ENCODE measurements around the gene BACH2.
"Not testable (repeated sequence)": the region's sequence is repeated elsewhere in the genome, so short reads cannot be mapped to it uniquely, and the experiment has no call there.

The BACH2 gene

DNA sequence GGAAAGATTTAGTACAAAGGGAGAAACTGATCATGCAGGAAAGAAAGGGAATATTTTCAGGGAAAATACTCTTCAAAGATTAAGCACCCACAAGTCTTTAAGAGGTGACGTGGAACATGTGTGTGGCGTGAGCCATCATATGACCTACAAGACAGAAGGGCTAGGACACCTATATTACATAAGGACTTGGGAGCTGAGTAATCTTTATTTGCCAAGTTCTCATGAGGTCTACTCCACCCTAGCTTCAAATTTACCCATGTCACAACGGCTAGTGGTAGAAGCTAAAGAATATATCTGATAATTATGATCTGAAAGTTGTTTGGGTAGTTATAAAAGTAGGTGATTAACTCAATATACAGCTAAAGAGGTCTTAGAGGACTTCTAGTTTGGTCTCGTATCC lies 234.6 kb downstream of the BACH2 start:
- Mint-ChIP-seq H3K4me1 (peaks cover 35 to 40% of the 10 kb centered on the region in 2 donors), H3K27ac (no peak overlapping the region), H3K9me3 (peaks cover 4 to 10% of the 10 kb centered on the region in 2 donors), H3K36me3 (peaks cover 50 to 51% of the 10 kb centered on the region in 2 donors), H3K27me3 (no peaks in the 10 kb centered on the region), H3K4me3 (no peak overlapping the region)
- ATAC-seq (replicated peaks) (no peak), DNase-seq (no peak)

DNA sequence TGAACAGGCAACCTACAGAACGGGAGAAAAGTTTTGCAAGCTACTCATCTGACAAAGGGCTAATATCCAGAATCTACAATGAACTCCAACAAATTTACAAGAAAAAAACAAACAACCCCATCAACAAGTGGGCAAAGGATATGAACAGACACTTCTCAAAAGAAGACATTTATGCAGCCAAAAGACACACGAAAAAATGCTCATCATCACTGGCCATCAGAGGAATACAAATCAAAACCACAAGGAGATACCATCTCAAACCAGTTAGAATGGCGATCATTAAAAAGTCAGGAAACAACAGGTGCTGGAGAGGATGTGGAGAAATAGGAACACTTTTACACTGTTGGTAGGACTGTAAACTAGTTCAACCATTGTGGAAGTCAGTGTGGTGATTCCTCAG lies 237.5 kb downstream of the BACH2 start:
- Mint-ChIP-seq H3K36me3 (peaks cover 52 to 53% of the 10 kb centered on the region in 2 donors), H3K4me1 (peaks cover 32 to 37% of the 10 kb centered on the region in 2 donors), H3K9me3 (peaks cover 12 to 16% of the 10 kb centered on the region in 2 donors)
- H3K27me3 Mint-ChIP-seq; ATAC-seq (replicated peaks); H3K4me3 Mint-ChIP-seq; H3K27ac Mint-ChIP-seq; DNase-seq: not testable (repeated sequence)

DNA sequence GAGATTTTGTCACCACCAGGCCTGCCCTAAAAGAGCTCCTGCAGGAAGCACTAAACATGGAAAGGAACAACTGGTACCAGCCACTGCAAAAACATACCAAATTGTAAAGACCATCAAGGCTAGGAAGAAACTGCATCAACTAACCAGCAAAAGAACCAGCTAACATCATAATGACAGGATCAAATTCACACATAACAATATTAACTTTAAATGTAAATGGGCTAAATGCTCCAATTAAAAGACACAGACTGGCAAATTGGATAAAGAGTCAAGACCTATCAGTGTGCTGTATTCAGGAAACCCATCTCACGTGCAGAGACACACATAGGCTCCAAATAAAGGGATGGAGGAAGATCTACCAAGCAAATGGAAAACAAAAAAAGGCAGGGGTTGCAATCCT lies 240.7 kb downstream of the BACH2 start:
- H3K27ac Mint-ChIP-seq, result peak overlapping the region; percentile 42
- not testable (repeated sequence) for ATAC-seq (replicated peaks); DNase-seq; H3K4me3 Mint-ChIP-seq; H3K27me3 Mint-ChIP-seq
- H3K4me1 Mint-ChIP-seq, result peaks cover 34 to 60% of the 10 kb centered on the region in 2 donors
- H3K9me3 Mint-ChIP-seq, result peaks cover 17 to 22% of the 10 kb centered on the region in 2 donors
- peaks cover 67 to 78% of the 10 kb centered on the region in 2 donors for H3K36me3 Mint-ChIP-seq

DNA sequence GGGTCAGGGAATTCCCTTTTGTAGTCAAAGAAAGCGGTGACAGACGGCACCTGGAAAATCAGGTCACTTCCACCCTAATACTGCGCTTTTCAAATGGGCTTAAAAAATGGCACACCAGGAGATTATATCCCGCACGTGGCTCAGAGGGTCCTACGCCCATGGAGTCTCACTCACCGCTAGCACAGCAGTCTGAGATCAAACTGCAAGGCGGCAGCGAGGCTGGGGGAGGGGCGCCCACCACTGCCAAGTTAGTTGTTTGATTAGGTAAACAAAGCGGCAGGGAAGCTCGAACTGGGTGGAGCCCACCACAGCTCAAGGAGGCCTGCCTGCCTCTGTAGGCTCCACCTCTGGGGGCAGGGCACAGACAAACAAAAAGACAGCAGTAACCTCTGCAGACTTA lies 242.4 kb downstream of the BACH2 start:
- H3K4me3 Mint-ChIP-seq, result peak overlapping the region in 1 of 2 donors; percentile 17
- peaks cover 61 to 72% of the 10 kb centered on the region in 2 donors for H3K36me3 Mint-ChIP-seq
- H3K27ac Mint-ChIP-seq, result peak overlapping the region; percentile 95
- peaks cover 34 to 67% of the 10 kb centered on the region in 2 donors for H3K4me1 Mint-ChIP-seq
- peaks cover 17 to 20% of the 10 kb centered on the region in 2 donors for H3K9me3 Mint-ChIP-seq
- DNase-seq; ATAC-seq (replicated peaks); H3K27me3 Mint-ChIP-seq: not testable (repeated sequence)

DNA sequence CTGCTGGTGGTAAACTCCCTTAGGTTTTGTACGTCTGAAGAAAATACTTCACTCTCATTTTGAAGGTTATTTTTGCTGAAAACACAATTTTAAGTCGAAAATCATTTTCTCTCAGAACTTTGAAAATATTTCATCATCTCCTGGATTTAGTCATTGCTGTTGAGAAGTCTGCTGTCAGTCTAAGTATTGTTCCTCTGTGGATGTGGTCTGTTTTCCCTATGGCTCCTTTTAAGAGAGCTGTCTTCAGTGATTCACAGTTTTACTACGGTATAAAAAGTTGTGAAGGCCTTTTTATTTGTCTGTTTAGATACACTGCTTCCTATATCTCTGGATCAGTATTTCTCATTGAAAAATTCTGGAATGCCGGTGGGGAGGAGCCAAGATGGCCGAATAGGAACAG lies 243.0 kb downstream of the BACH2 start:
- Mint-ChIP-seq H3K4me3 (peak overlapping the region; percentile 17 to 32), H3K27me3 (no peaks in the 10 kb centered on the region), H3K27ac (peak overlapping the region; percentile 95), H3K9me3 (peaks cover 17 to 20% of the 10 kb centered on the region in 2 donors), H3K4me1 (peaks cover 38 to 73% of the 10 kb centered on the region in 2 donors), H3K36me3 (peaks cover 58 to 68% of the 10 kb centered on the region in 2 donors)
- no peak for DNase-seq
- ATAC-seq (replicated peaks), result no peak

DNA sequence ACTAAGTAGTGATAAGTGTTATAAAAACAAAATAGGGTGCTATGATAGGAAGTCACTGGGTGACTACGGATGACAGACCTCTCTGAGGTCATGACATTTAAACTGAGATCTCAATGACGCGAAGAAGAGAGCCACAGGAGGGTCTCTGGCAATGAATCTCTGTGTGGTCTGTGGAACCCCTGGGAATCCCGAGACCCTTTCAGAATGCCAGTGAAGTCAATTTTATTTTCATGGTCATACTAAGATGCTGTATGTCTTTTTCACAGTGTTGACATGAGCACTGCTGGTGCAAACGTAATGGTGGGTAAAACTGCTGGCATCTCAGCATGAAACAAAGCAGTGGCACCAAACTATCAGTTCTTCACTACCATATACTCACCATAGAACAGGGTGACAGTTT lies 247.3 kb downstream of the BACH2 start:
- H3K4me1 Mint-ChIP-seq, result peaks cover 31 to 52% of the 10 kb centered on the region in 2 donors
- H3K4me3 Mint-ChIP-seq, result peak overlapping the region; percentile 59
- no peaks in the 10 kb centered on the region for H3K27me3 Mint-ChIP-seq
- DNase-seq, result peak; percentile 59
- peaks cover 38 to 52% of the 10 kb centered on the region in 2 donors for H3K36me3 Mint-ChIP-seq
- peak overlapping the region; percentile 96 for H3K27ac Mint-ChIP-seq
- ATAC-seq (replicated peaks), result peak; percentile 80 to 81
- peaks cover 6% of the 10 kb centered on the region in 2 donors for H3K9me3 Mint-ChIP-seq

DNA sequence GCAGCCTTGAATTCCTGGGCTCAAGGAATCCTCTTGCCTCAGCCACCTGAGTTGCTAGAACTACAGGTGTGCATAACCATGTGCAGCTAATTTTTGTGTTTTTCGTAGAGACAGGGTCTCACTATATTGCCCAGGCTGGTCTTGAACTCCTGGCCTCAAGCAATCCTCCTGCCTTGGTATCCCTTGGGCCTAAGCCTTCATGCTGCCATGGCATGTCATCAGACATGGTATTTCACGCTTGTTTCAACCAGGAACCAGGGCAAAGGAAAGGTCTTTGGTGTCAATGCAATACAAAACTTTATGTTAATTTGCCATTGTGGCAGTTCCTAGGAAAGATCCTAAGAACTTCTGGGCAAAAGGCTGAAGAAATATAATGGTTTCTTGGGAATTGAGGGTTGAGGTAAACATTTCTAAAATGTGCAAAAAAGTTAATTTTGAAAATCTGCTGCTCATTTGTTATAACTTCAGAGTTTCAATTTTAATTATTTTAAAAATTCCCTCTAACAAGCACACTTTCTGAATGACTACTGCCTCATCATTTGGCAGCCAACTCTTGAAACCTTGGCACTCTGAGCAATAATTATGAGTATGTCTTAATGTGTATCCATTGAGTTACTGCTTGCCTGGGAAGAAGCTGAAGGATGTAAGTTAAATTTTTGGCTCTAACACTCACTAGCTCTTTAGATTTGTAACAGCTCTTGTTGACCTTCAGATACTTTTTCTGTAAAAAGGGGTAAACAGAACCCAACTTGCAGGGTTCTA lies 248.3 kb downstream of the BACH2 start:
- H3K36me3 Mint-ChIP-seq, result peaks cover 30 to 43% of the 10 kb centered on the region in 2 donors
- H3K4me1 Mint-ChIP-seq, result peaks cover 26 to 45% of the 10 kb centered on the region in 2 donors
- peak; percentile 71 to 74 for ATAC-seq (replicated peaks)
- H3K4me3 Mint-ChIP-seq, result peak overlapping the region; percentile 59
- H3K9me3 Mint-ChIP-seq, result peaks cover under 1 to 1% of the 10 kb centered on the region in 2 donors
- H3K27ac Mint-ChIP-seq, result peak overlapping the region; percentile 96
- H3K27me3 Mint-ChIP-seq, result no peaks in the 10 kb centered on the region
- DNase-seq, result peak; percentile 51

DNA sequence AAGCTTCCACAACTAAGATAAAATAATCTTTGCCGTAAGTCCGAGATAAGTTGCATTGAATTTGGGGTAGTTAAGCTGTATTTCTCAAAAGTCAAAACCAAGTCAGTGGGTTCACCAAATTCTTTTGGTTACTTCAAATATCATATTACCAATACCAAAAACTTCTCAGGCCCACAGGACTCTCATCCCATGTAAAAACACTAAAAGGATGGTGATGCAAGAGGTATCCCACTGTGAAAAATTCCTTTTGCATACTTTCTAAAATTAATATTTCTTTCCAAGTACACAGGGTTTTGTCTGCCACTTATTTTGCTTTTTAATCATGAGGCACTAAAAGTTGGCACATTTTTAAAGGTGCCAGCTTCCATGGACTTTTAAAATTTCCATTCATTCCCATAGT lies 251.1 kb downstream of the BACH2 start:
- H3K27me3 Mint-ChIP-seq, result no peaks in the 10 kb centered on the region
- H3K4me3 Mint-ChIP-seq, result peak overlapping the region in 1 of 2 donors; percentile 57
- H3K9me3 Mint-ChIP-seq, result no peaks in the 10 kb centered on the region
- ATAC-seq (replicated peaks), result no peak
- peaks cover 23 to 31% of the 10 kb centered on the region in 2 donors for H3K4me1 Mint-ChIP-seq
- DNase-seq, result no peak
- peaks cover 21 to 26% of the 10 kb centered on the region in 2 donors for H3K36me3 Mint-ChIP-seq
- no peak overlapping the region for H3K27ac Mint-ChIP-seq

DNA sequence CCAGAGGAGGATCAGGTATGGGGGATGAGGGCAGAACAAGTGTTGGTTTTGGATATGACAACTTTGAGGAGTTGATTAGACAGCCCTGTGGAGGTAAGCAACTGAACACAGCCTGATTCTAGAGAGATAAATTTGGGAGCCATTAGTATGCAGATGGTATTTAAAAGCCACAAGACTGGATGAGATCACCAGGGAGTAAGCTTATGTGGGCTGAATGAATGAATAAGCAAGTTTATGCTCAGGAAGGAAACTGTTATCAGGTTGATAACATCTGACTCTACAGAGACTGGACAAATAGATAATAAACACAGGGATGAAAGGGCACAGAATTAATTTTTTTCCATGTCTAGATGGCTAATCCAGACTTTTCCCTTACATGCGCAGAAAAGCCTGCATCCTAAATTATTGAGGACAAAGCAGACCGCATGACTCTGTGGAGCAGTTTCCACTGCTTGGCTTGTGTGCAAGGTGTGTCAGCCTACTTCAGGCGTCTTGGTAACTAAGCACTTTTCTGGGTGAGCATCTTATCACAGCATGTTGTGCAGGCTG lies 251.7 kb downstream of the BACH2 start:
- peaks cover 24 to 37% of the 10 kb centered on the region in 2 donors for H3K4me1 Mint-ChIP-seq
- DNase-seq, result no peak
- H3K4me3 Mint-ChIP-seq, result peak overlapping the region; percentile 11 to 57
- peak in 1 of 2 donors; percentile 5 for ATAC-seq (replicated peaks)
- H3K36me3 Mint-ChIP-seq, result peaks cover 23 to 31% of the 10 kb centered on the region in 2 donors
- H3K27ac Mint-ChIP-seq, result no peak overlapping the region
- no peaks in the 10 kb centered on the region for H3K27me3 Mint-ChIP-seq
- no peaks in the 10 kb centered on the region for H3K9me3 Mint-ChIP-seq

DNA sequence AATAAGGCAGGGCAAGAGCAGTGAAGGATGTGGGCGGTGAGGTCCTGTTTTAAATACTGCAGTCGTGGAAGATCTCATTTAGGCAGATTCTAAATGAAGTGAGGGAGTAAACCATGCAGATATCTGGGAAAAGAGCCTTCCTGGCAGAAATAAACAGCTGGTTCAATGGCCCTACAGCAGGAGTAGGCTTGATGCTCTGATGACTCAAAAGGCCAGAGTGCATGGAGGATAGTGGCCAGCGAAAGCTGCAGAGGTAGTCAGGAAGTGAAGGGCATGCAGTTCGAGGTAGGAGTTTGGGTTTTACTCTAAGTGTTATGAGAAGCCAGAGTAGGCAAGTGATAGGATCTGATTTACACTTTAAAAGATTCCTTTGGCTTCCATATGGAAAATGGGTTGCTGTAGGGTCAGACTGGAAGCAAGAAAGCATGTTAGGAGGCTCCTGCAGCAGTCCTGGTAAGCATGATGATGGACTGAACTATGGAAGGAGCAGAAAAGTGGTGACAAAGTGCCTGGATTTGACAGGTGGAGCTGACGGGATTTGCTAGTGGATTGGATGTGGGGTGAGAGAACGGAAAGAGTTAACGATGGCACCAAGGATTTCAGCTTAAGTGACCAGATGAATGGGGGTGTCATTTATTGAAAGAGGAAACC lies 252.3 kb downstream of the BACH2 start:
- no peak for ATAC-seq (replicated peaks)
- H3K36me3 Mint-ChIP-seq, result peaks cover 26 to 34% of the 10 kb centered on the region in 2 donors
- no peak overlapping the region for H3K27ac Mint-ChIP-seq
- no peak overlapping the region for H3K4me3 Mint-ChIP-seq
- peaks cover 24 to 32% of the 10 kb centered on the region in 2 donors for H3K4me1 Mint-ChIP-seq
- no peak for DNase-seq
- no peaks in the 10 kb centered on the region for H3K27me3 Mint-ChIP-seq
- no peaks in the 10 kb centered on the region for H3K9me3 Mint-ChIP-seq

DNA sequence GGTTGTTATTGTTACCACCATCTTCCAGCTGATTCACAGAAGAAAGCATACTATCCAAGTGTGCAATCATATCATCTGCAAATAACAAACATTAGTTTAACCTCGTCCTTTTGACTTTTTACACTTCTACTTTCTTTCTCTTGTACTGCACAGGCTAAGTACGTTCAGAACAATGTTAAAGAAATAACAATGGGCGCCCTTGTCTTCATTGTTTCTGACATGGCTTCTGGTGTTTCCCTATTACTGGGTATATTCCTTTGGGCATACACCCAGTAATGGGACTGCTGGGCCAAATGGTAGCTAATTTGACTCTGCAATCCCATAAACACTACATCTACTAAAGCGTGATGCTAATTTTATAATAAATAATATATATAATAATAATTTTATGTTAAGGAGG lies 255.7 kb downstream of the BACH2 start:
- no peak for ATAC-seq (replicated peaks)
- H3K27ac Mint-ChIP-seq, result no peak overlapping the region

DNA sequence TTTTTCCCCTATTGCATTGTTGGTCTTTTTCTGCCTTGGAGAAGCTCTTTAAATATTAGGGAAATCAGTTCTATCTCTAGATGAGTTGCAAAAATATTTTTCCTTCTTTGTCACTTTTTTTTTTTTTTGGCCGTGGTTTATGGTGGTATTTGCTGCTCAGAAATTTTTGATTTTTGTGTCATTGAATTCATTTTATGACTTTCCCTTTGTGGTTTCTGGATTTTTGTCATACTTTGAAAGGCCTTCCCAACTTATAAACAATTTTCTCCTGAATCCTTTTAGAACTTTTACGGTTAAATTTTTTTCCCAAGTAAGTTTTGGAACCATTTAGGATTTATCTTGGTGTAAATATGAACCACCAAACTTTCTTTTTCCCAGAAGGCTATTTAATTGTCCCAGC lies 256.7 kb downstream of the BACH2 start:
- H3K27ac Mint-ChIP-seq, result no peak overlapping the region
- no peaks in the 10 kb centered on the region for H3K27me3 Mint-ChIP-seq
- peaks cover 22 to 50% of the 10 kb centered on the region in 2 donors for H3K4me1 Mint-ChIP-seq
- ATAC-seq (replicated peaks), result no peak
- H3K36me3 Mint-ChIP-seq, result peaks cover 41 to 50% of the 10 kb centered on the region in 2 donors
- no peak for DNase-seq
- no peaks in the 10 kb centered on the region for H3K9me3 Mint-ChIP-seq
- H3K4me3 Mint-ChIP-seq, result no peak overlapping the region

More for the DNA sequence above, 255.7 kb downstream of the BACH2 start:
- H3K4me3 Mint-ChIP-seq, result no peak overlapping the region
- H3K4me1 Mint-ChIP-seq, result peaks cover 19 to 40% of the 10 kb centered on the region in 2 donors
- DNase-seq, result no peak
- H3K9me3 Mint-ChIP-seq, result no peaks in the 10 kb centered on the region
- H3K27me3 Mint-ChIP-seq, result no peaks in the 10 kb centered on the region
- peaks cover 34 to 43% of the 10 kb centered on the region in 2 donors for H3K36me3 Mint-ChIP-seq

DNA sequence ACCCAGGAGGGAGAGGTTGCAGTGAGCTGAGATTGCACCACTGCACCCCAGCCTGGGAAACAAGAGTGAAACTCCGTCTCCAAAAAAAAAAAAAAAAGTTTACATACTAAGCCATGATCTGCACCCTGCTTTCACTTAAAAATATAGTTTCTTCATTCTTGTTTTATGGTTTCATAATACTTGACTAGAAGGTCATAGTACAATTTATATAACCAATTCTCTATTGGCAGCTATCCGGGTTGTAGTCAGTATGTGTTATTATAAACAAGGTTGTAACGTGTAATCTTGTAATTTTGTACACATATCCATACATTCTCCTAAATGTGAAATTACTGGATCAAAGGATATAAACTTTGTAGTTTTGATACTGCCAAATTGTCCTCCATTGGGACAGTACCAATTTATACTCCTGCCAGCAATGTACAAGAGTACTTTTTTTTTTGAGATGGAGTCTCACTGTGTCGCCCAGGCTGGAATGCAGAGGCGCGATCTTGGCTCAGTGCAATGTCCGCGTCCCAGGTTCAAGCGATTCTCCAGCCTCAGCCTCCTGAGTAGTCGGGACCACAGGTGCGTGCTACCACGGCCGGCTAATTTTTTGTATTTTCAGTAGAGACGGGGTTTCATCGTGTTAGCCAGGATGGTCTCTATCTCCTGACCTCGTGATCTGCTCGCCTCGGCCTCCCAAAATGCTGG lies 257.5 kb downstream of the BACH2 start:
- Mint-ChIP-seq H3K36me3 (peaks cover 44 to 54% of the 10 kb centered on the region in 2 donors), H3K4me1 (peaks cover 25 to 53% of the 10 kb centered on the region in 2 donors), H3K9me3 (no peaks in the 10 kb centered on the region), H3K27ac (peak overlapping the region; percentile 68), H3K4me3 (no peak overlapping the region), H3K27me3 (no peaks in the 10 kb centered on the region)
- DNase-seq, result no peak
- no peak for ATAC-seq (replicated peaks)

DNA sequence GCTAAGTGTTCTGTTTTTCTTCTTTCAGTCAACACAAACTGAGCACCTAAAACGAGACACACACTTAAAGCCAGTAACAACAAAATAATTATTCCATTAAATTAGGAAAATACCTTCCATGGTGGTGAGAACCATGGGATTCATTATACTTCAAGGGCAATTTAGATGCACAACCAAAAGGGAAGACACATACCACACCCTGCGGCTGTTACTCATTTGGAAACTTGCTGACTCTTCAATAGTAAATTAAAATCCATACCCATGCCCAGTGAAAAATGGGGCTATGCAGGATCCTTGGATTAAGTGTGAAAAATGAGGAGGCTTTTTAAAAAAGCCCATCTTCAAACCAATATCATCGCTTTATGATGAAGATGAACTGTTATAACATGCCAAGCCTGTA lies 259.7 kb downstream of the BACH2 start:
- peaks cover 53 to 67% of the 10 kb centered on the region in 2 donors for H3K36me3 Mint-ChIP-seq
- peaks cover 26 to 53% of the 10 kb centered on the region in 2 donors for H3K4me1 Mint-ChIP-seq

More for the DNA sequence above, 259.7 kb downstream of the BACH2 start:
- Mint-ChIP-seq H3K4me3 (no peak overlapping the region), H3K27ac (peak overlapping the region; percentile 70), H3K27me3 (no peaks in the 10 kb centered on the region), H3K9me3 (no peaks in the 10 kb centered on the region)
- peak in 1 of 2 donors; percentile 34 for ATAC-seq (replicated peaks)
- no peak for DNase-seq

Measured in stimulated activated naive B cell treated with anti-CD40 and anti-IgM and Interleukin-4, amounts not matched to agents 10 μg/mL and 1 μg/mL and 100 μg/mL, for 72 hours (primary cell).